ENCODE data around the gene METAP1D.
A peak's percentile ranks its signal among the peaks of the same experiment; 100 is the strongest.

Gene METAP1D

GRCh38 chr2:172095905-172096625 lies 96.3 kb downstream of the METAP1D start:
- H3K4me3 Mint-ChIP-seq, result peak overlapping the region; percentile 77
- no peaks in the 10 kb centered on the region for H3K9me3 Mint-ChIP-seq
- H3K36me3 Mint-ChIP-seq (ENCODE audit: insufficient read depth), result peaks cover 23% of the 10 kb centered on the region
- peaks cover 42% of the 10 kb centered on the region for H3K4me1 Mint-ChIP-seq
- DNase-seq (ENCODE audit: low spot score in 2 of 2) (no peak), ATAC-seq (replicated peaks; ENCODE audit: extremely low read depth, poor library complexity, severe bottlenecking) (no peak)
- peaks cover 83% of the 10 kb centered on the region for H3K27me3 Mint-ChIP-seq
- peak overlapping the region; percentile 71 for H3K27ac Mint-ChIP-seq (ENCODE audit: low read depth)

- H3K27me3 Mint-ChIP-seq, result peaks cover 84% of the 10 kb centered on the region
- peaks cover 48% of the 10 kb centered on the region for H3K4me1 Mint-ChIP-seq
- H3K4me3 Mint-ChIP-seq, result peak overlapping the region; percentile 54
- DNase-seq (ENCODE audit: low spot score in 2 of 2) (peak in 1 of 2 donors; percentile 11), ATAC-seq (replicated peaks; ENCODE audit: extremely low read depth, poor library complexity, severe bottlenecking) (no peak)
- peak overlapping the region; percentile 44 for H3K27ac Mint-ChIP-seq (ENCODE audit: low read depth)
- peaks cover 26% of the 10 kb centered on the region for H3K36me3 Mint-ChIP-seq (ENCODE audit: insufficient read depth)
- H3K9me3 Mint-ChIP-seq, result no peaks in the 10 kb centered on the region
Measured at GRCh38 chr2:172096626-172097547, 97.1 kb downstream of the METAP1D start.

- Mint-ChIP-seq H3K4me3 (peak overlapping the region; percentile 54), H3K4me1 (peaks cover 55% of the 10 kb centered on the region), H3K27me3 (peaks cover 84% of the 10 kb centered on the region), H3K9me3 (no peaks in the 10 kb centered on the region), H3K36me3 (ENCODE audit: insufficient read depth) (peaks cover 31% of the 10 kb centered on the region), H3K27ac (ENCODE audit: low read depth) (no peak overlapping the region)
- ATAC-seq (replicated peaks; ENCODE audit: extremely low read depth, poor library complexity, severe bottlenecking) (no peak), DNase-seq (ENCODE audit: low spot score in 2 of 2) (no peak)
Measured at GRCh38 chr2:172097557-172098131, 97.9 kb downstream of the METAP1D start.

DNA sequence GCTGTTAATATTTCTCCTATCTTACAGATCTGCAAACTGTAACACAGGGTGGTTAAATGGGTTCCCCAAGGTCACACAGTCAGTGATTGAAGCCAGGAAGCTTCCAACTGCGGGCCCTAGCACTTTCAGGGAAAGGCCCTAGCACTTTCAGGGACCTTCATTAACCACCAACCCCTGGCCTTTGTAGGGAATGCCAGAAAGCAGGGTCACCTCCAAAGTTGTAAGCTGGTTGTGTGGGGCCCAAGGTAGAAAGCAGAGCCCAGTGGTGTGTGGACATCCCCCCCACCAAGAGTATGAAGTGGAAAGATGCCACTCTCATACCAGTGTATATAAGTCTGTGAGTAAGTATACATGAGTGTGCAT lies 98.5 kb downstream of the METAP1D start:
- H3K36me3 Mint-ChIP-seq (ENCODE audit: insufficient read depth), result peaks cover 28% of the 10 kb centered on the region
- DNase-seq (ENCODE audit: low spot score in 2 of 2) (no peak), ATAC-seq (replicated peaks; ENCODE audit: extremely low read depth, poor library complexity, severe bottlenecking) (no peak)
- H3K9me3 Mint-ChIP-seq, result no peaks in the 10 kb centered on the region
- H3K4me3 Mint-ChIP-seq, result peak overlapping the region; percentile 5
- H3K27ac Mint-ChIP-seq (ENCODE audit: low read depth), result peak overlapping the region; percentile 0
- peaks cover 49% of the 10 kb centered on the region for H3K4me1 Mint-ChIP-seq
- H3K27me3 Mint-ChIP-seq, result peaks cover 79% of the 10 kb centered on the region

DNA sequence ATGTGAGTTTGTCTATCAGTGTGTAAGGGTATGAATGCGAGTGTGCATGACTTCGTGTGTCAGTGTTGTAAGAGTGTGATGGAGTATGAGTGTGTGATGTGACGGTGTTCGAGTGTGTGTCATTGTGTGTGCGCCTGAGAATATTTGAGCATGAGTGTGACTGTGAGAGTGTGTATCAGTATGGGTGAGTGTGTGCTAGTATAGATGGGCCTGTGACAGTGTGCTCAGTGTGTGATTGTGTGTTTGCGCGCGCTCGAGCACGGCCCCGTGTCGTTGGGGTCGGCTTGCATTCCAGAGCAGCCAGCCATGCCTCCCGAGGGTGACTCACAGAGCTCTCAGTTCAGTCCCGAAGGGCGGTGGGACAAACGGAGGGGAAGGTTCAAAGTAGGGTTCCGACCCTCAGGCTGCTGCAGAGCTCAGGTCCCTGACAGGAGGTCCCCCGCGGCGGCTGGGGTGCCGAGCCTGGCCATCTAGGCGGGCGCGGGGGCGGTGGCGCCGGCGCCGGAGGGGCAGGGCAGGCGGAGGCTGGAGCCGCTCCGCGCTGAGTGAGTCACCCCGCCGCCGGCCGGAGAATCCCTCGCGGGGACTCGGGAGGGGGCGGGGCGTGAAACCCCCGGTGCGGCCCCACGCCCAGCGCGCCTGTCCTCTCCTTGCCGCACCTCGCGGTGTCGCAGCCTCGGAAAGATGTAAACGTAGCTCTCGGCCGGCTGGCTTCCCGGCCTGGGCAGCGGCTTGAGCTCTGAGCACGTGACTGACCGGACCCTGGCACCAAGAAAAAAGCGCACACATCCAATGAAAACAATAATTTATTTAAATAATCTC lies 99.1 kb downstream of the METAP1D start:
- peak overlapping the region; percentile 0 for H3K27ac Mint-ChIP-seq (ENCODE audit: low read depth)
- peaks cover 48% of the 10 kb centered on the region for H3K4me1 Mint-ChIP-seq
- H3K27me3 Mint-ChIP-seq, result peaks cover 78% of the 10 kb centered on the region
- peak overlapping the region; percentile 5 for H3K4me3 Mint-ChIP-seq
- H3K9me3 Mint-ChIP-seq, result no peaks in the 10 kb centered on the region
- peaks cover 30% of the 10 kb centered on the region for H3K36me3 Mint-ChIP-seq (ENCODE audit: insufficient read depth)
- ATAC-seq (replicated peaks; ENCODE audit: extremely low read depth, poor library complexity, severe bottlenecking) (no peak), DNase-seq (ENCODE audit: low spot score in 2 of 2) (peak in 1 of 2 donors; percentile 9)

DNA sequence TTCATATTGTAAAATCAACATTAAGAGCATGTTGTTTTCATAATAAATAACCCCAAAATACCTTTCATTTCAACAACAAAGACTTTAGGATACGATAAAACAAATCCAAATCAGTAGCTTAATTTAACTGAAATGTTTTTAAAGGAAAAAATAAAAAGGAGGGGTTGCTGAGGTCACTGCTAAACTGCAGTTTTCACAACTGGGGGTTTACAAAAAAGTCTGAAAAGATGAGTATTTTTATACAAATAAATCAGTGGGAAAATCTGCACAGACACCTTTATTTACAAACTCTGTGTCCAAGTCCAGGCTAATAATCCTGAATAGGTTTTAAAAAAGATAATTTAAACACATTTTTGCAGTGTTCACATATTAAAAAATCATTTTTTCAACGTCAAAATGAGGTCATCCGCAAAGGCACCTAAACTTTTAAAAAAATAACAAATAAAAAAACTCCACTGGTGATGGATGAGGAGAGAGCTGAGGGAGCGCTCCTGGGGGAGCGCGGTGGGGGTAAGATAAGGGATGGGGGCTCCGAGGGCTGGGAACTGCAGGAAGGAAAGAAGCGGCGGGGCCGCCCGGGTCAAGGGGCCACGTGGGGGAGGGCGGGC lies 99.8 kb downstream of the METAP1D start:
- no peak for DNase-seq (ENCODE audit: low spot score in 2 of 2)
- ATAC-seq (replicated peaks; ENCODE audit: extremely low read depth, poor library complexity, severe bottlenecking), result no peak
- H3K27me3 Mint-ChIP-seq, result peaks cover 81% of the 10 kb centered on the region
- H3K27ac Mint-ChIP-seq (ENCODE audit: low read depth), result peak overlapping the region; percentile 68
- no peaks in the 10 kb centered on the region for H3K9me3 Mint-ChIP-seq
- no peak overlapping the region for H3K4me3 Mint-ChIP-seq
- peaks cover 49% of the 10 kb centered on the region for H3K4me1 Mint-ChIP-seq
- peaks cover 33% of the 10 kb centered on the region for H3K36me3 Mint-ChIP-seq (ENCODE audit: insufficient read depth)

DNA sequence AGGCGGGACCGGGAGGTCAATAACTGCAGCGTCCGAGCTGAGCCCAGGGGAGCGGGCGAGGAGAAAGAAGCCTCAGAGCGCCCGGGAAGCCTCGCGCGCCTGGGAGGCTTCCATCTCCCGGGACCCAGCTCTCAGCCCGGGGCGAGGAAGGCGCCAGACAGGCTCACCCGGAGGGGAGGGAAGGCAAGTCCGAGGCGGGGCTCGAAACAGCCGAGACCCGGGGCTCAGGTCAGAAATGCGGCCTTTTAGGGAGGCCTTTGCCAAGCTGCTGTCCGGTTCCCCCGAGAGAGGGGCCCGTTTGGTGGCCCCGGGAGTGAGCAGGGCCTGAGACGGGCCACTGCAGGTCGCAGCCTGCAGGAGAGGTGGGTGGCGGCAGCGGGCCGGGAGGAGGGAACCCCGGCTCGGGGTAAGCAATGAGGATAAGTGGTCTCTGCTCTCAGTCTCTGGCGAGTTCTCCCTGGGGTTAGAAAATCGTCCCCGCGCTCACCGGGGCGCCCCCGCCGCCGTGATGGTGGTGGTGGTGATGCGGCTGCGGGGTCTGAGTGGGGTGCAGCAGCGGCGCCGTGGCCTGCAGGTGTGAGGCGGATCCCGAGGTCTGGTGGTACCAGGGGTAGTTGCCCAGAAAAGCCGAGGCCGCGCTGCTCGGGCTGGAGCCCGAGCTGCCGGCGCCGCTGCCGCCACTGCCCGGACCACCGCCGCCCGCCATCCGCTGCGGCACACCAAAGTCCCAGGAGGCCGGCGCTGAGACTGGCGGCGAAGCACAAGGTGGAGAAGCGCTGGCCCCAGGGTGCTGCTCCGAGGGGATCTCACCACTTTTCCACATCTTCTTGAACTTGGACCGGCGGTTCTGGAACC lies 100.6 kb downstream of the METAP1D start:
- H3K4me1 Mint-ChIP-seq, result peaks cover 50% of the 10 kb centered on the region
- no peak overlapping the region for H3K4me3 Mint-ChIP-seq
- H3K27ac Mint-ChIP-seq (ENCODE audit: low read depth), result peak overlapping the region; percentile 68
- ATAC-seq (replicated peaks; ENCODE audit: extremely low read depth, poor library complexity, severe bottlenecking) (no peak), DNase-seq (ENCODE audit: low spot score in 2 of 2) (peak in 1 of 2 donors; percentile 9)
- no peaks in the 10 kb centered on the region for H3K9me3 Mint-ChIP-seq
- H3K36me3 Mint-ChIP-seq (ENCODE audit: insufficient read depth), result peaks cover 30% of the 10 kb centered on the region
- peaks cover 84% of the 10 kb centered on the region for H3K27me3 Mint-ChIP-seq

DNA sequence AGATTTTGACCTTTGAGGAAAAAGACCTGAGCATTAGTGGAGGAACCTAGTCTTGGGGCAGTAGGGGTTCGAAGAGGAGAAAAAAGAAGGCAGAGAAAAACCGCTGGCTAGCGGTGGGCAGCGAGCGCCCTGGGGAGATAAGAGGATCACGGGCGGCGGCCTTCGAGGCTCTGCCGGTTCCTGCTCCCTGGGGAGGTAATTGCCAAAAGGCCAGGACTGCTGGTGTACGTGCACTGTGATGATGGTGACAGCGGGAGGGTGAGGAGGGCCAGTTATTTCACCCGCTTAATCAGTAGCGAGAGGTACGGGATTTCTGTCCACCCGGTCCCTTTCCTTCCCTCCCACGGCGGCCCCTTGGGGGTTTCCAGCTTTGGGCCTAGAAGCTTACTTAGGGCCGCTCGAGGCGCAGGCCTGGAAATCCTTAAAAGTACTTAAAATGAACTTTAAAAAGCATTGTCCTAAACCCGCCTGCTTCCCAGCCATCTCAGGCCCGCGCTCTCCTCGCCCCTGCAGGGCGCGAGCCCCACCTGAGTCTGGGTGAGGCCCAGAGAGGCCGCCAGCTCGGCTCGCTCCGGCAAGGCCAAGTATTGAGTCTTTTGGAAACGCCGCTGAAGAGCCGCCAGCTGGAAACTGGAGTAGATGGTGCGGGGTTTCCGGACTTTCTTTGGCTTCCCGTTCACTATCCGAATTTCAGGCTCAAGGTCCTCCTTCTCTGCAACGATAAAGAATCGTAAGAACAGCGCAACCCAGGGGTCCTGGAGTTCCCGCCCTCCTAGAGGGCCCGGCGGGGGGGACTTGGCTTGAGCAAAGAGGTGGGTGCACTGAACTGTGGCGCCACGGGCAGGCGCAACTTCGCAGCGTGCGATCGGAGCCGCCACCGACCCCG lies 101.4 kb downstream of the METAP1D start:
- DNase-seq (ENCODE audit: low spot score in 2 of 2) (no peak), ATAC-seq (replicated peaks; ENCODE audit: extremely low read depth, poor library complexity, severe bottlenecking) (no peak)
- peak overlapping the region; percentile 83 for H3K4me3 Mint-ChIP-seq

DNA sequence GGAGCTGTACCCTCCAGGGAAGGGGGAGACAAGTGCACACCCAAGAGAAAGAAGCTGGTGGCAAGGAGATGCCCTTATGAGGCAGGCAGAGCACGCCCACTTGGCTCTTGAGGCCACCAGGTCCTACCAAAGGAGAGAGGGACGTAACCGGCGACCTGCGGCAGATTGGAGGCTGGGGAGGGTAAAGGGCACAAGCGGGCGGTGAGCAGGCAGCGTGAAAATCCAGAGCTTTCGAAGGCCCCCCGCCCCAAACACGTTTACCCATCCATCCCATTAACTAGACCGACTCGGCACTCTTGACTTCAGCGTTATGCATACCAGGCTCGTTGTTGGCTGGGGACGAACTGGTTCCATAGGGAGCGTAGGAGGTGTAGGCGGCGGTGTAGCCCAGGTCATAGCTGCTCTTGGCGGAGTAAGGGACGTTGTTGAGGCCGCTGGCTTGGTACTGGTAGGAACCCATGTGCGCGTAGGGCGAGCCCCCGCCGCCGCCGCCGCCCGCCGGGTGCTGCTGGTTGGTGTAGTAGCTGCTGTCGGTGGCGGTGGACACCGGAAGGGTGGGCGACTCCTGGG lies 102.2 kb downstream of the METAP1D start:
- H3K27ac Mint-ChIP-seq (ENCODE audit: low read depth), result peak overlapping the region; percentile 89
- H3K9me3 Mint-ChIP-seq, result no peaks in the 10 kb centered on the region
- peaks cover 84% of the 10 kb centered on the region for H3K27me3 Mint-ChIP-seq
- H3K4me3 Mint-ChIP-seq, result peak overlapping the region; percentile 83
- DNase-seq (ENCODE audit: low spot score in 2 of 2) (peak in 1 of 2 donors; percentile 20), ATAC-seq (replicated peaks; ENCODE audit: extremely low read depth, poor library complexity, severe bottlenecking) (peak; percentile 40)
- peaks cover 28% of the 10 kb centered on the region for H3K36me3 Mint-ChIP-seq (ENCODE audit: insufficient read depth)
- H3K4me1 Mint-ChIP-seq, result peaks cover 45% of the 10 kb centered on the region

More for the DNA sequence above, 101.4 kb downstream of the METAP1D start:
- H3K27me3 Mint-ChIP-seq, result peaks cover 84% of the 10 kb centered on the region
- H3K9me3 Mint-ChIP-seq, result no peaks in the 10 kb centered on the region
- peaks cover 50% of the 10 kb centered on the region for H3K4me1 Mint-ChIP-seq
- peak overlapping the region; percentile 89 for H3K27ac Mint-ChIP-seq (ENCODE audit: low read depth)
- peaks cover 26% of the 10 kb centered on the region for H3K36me3 Mint-ChIP-seq (ENCODE audit: insufficient read depth)
